Activated CD4-positive, alpha-beta T cell treated with anti-CD3 and anti-CD28 coated beads, Interleukin-2, Interleukin-6, amounts not matched to agents 100 ng/mL and 50 ng/mL, durations not matched to agents 16 hours and 8 hours (primary cell): ENCODE data around the gene MAST1.
A peak's percentile ranks its signal among the peaks of the same experiment; 100 is the strongest.
"Not testable (repeated sequence)": the region's sequence is repeated elsewhere in the genome, so short reads cannot be mapped to it uniquely, and the experiment has no call there.

ENCODE experiments used
- DNase-seq: peaks from one replicate; pipeline ENCODE4 v3.0.0-alpha.2; 2020

The MAST1 gene

DNA sequence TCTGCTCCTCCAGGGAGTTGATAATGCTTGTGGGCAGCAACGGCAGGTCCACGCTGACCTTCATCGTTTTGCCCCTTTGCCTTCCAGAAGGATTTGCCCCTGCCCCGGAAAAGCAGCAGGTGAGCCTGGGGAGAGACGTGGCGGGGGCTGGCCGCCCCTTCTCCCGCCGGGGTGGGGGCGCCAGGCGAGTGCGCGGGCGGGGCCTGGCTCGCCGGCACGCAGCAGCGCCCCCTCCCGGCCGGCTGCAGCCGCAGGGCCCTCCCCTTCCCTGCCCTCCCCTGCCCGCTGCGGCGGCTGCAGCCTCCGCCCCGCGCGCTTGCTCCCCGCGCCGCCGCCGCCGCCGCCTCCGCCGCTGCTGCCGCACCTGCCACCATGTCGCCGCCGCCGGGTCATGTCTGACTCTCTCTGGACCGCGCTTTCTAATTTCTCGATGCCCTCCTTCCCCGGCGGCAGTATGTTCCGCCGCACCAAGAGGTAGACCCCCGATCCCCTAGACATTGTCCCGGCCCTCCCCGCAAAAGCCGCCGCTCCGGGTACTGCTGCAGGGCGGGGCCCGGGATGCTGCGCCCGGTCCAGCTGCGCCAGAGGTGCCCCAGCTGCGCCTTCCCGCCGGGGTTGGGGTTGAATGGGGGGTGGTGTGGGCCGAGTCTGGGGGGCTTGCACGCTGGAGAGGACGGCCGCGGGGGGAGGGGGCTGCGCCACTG, at the start of gene MAST1:
Gene MAST1 (plus strand): TSS at position 334 of the 704 bp plus-strand sequence. CDS start 58 bp downstream, at position 392.
- DNase-seq: peak; percentile 66

DNA sequence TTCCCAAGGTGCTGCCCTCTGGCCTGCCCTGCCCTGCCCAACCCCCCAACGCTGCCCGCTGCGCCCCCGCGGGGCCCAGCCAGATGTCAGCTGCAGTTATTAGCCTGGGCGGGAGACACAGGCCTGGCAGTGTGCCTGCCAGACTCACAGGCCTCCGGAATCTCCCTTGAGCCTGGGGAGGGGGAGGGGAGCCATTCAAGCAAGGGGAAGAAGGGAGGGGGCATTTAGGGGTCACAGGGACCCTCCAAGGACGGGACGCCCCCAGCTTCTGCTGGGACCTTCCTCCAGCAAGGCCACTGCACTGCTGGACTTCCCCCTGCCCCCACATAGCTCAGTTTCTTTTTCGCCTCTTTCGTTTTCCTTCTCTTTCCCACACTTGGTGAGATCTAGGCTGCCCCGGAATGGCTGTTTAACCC, 49.6 kb upstream of the MAST1 start:
- DNase-seq: peak; percentile 69

DNA sequence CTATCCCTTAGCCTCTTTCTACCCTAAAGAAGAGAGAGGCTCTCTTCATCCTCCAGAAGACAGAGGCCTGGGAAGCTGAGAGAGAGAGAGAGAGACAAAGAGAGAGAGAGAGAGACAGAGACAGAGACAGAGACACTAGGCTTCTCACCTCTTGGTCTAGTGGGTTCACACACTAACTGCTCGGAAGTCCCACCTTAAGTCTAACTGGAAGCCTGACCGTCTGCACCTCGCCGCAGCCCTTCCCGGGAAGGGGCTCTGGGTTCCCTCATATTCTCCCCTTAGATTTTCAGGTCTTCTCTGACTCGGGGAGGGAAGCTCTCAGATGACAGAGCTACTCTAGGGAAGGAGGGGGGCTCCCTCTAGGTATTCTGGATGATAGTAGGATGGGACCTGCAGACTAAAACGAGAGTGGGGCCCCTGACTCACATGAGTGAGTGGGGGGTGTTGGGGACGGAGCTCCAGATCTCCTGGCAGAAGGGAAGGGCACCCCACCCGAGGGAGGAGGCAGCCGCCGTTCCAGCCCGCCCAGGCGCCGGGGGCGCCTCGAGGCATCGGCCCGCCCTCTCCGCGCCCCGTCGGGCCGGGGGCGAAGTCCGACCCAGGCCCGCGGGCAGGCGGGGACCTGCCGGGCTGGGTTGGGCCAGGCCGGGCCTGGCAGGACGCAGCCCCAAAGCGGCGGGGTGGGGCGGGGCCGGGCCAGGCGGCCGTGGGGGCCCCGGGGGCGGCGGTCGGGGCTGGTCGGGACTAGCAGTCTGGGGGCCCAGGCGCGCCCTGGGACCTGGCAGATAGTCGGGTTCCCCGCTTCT, 49.0 kb upstream of the MAST1 start:
- peak; percentile 41 for DNase-seq

DNA sequence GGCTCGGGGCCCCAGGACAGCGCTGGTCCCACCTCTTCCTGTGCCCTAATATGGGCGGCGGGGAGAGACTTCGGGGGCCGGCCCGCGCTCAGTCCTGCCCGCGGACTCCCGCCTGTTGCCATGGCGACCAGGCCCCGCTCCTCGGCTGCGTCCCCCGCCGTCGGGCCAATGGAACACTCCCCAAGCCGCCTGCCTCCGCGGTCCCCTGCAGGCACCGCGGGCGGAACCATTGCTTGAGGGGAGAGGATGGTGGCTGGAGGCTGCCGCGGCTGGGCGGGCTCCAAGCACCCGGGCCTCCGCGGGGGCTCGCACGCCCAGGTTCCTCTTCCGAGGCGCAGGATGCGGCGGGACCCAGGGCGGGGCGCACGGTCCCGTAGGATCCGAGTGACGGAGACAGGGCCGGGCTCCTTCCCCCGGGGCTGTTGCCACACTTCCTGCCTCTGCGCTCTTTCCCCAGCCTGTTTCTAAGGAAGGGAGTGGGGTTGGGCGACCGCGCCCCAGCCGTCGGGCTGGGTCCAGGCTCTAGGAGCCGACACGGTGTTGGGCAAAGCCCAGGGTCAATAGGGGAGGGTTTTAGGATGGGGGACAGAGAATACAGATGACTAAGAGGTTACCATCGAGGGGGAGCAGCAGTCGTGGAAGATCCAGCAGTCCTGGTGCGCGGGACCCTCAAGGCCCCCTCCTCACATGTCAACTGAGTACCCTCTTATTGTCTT, 48.3 kb upstream of the MAST1 start:
- DNase-seq: peak; percentile 99

DNA sequence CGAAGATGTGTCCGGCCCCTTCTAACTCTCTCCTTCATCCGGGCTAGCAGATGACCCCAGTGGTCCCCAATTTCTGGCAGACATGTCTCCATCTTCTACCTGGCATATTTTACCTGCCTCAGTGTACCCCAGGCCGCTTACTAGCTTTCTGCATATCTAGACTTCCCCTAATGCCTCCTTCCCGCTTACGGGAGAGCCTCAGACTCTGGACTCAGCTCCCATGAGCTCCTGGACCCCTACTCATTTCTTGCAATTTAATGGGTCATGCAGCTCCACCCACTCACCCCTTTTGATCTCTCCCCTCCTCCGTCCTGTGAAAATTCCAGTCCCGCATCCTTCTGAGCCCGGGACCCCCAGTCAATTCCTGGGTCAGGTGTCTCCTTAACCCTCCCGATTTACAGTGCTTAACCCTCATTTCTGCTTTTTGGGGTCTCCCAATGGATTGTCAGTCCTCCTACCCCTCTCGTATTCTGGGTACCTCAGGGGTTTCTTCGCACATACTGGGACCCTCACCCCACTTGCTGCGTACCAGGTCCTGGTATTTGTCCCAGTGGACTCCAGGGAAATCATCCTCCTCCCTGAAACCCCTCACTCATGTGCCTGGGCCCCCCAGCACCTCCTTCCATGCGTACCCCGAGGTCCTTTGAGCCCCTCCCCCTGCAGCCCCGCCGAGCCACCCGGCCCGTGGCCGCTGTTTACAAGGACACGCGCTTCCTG, 47.5 kb upstream of the MAST1 start:
- peak; percentile 28 for DNase-seq

DNA sequence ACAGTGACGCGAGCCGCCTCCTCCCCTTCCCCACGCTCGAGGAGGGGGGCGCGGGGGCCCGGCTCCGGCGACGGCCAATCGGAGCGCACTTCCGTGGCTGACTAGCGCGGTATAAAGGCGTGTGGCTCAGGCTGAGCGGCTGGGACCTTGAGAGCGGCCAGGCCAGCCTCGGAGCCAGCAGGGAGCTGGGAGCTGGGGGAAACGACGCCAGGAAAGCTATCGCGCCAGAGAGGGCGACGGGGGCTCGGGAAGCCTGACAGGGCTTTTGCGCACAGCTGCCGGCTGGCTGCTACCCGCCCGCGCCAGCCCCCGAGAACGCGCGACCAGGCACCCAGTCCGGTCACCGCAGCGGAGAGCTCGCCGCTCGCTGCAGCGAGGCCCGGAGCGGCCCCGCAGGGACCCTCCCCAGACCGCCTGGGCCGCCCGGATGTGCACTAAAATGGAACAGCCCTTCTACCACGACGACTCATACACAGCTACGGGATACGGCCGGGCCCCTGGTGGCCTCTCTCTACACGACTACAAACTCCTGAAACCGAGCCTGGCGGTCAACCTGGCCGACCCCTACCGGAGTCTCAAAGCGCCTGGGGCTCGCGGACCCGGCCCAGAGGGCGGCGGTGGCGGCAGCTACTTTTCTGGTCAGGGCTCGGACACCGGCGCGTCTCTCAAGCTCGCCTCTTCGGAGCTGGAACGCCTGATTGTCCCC, 46.8 kb upstream of the MAST1 start, which contains the start of gene JUNB:
Gene JUNB (plus strand): TSS at position 142 of the 706 bp plus-strand sequence. CDS start 286 bp downstream, at position 428.
- peak; percentile 99 for DNase-seq

DNA sequence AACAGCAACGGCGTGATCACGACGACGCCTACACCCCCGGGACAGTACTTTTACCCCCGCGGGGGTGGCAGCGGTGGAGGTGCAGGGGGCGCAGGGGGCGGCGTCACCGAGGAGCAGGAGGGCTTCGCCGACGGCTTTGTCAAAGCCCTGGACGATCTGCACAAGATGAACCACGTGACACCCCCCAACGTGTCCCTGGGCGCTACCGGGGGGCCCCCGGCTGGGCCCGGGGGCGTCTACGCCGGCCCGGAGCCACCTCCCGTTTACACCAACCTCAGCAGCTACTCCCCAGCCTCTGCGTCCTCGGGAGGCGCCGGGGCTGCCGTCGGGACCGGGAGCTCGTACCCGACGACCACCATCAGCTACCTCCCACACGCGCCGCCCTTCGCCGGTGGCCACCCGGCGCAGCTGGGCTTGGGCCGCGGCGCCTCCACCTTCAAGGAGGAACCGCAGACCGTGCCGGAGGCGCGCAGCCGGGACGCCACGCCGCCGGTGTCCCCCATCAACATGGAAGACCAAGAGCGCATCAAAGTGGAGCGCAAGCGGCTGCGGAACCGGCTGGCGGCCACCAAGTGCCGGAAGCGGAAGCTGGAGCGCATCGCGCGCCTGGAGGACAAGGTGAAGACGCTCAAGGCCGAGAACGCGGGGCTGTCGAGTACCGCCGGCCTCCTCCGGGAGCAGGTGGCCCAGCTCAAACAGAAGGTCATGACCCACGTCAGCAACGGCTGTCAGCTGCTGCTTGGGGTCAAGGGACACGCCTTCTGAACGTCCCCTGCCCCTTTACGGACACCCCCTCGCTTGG, 46.1 kb upstream of the MAST1 start:
- DNase-seq: peak; percentile 87

DNA sequence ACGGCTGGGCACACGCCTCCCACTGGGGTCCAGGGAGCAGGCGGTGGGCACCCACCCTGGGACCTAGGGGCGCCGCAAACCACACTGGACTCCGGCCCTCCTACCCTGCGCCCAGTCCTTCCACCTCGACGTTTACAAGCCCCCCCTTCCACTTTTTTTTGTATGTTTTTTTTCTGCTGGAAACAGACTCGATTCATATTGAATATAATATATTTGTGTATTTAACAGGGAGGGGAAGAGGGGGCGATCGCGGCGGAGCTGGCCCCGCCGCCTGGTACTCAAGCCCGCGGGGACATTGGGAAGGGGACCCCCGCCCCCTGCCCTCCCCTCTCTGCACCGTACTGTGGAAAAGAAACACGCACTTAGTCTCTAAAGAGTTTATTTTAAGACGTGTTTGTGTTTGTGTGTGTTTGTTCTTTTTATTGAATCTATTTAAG, 45.4 kb upstream of the MAST1 start:
- DNase-seq: no peak

DNA sequence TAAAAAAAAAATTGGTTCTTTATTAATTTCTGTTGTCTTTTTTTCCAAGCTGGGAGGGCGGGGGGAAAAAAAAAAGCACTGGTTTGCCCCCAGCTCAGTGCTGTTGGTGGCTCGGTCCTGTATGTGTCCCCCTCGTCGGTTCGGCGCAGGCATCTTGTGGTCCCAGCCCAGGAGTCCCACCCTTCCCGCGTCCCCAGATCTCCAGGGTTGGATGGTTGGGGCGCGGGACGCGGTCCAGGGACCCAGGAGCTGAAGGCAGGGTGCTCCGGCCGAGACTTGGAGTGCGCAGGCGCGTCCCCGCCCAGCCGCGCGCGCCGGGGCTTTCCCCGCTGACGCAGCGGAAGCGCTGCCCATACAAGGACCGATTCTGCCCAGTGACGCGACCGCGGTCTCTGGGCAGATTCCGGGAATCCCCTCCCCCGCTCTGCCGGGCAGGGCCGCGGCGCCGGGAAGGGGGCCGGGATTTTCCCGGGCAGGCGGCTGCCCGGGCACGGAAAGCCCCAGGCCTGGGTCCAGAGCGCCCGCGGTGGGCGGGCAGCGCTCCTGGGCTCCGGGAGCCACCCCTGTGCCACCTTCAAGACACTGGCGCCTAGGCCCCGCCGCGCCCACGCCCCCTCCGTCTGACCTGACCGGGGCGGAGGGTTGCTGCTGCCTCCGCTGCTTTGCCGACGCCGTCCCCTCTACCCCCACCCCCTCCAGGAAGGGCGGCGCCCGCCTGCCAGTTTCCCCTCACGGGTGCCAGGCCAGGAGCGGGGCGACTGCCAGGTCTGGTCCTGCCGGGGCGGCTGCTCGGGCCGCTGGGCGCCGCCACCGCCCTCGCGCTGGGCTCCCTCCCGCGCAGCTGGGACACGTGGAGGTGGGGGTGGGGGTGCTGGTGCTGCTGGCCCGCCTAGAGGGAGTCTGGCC, 44.8 kb upstream of the MAST1 start:
- peak; percentile 97 for DNase-seq

DNA sequence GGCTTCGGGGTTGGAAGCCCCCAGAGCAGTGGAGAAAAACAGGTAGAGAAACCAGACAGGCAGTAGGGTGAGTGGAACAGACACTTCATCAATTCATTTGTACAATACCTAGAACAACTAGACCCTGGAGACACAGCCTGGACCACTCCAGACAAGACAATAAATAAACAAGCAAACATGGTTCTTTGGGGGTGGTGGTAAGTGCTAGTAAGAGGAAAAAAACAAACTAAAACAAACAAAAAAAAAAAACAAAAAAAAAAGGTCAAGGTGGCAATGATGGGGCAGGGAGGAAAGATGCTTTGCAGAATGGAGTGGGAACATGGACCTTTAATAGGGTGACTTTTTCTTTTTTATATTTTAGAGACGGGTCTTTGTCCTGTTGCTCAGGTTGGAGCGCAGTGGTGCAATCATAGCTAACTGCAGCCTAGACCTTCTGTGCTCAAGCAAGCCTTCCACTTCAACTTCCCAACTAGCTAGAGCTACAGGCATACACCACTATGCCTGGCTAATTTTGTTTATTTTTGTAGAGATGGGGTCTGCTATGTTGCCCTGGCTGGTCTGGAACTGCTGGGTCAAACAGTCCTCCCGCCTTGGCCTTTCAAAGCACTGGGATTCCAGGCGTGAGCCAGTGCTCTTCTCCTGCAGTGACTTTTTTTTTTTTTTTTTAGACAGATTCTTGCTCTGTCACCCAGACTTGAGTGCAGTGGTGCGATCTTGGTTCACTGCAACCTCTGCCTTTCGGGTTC, 43.9 kb upstream of the MAST1 start:
- peak; percentile 41 for DNase-seq

DNA sequence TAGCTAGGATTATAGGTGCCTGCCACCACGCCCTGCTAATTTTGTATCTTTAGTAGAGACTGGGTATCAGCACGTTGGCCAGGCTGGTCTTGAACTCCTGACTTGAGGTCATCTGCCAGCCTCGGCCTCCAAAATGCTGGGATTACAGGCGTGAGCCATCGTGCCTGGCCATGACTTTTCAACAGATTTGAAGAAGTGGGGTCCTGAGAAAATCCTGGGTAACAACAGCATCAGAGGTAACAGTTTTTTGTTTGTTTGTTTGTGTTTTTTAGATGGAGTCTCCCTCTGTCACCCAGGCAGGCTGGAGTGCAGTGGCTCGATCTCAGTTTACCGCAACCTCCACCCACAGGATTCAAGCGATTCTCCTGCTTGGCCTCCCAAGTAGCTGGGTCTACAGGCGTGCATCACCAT, 43.3 kb upstream of the MAST1 start:
- DNase-seq: no peak

DNA sequence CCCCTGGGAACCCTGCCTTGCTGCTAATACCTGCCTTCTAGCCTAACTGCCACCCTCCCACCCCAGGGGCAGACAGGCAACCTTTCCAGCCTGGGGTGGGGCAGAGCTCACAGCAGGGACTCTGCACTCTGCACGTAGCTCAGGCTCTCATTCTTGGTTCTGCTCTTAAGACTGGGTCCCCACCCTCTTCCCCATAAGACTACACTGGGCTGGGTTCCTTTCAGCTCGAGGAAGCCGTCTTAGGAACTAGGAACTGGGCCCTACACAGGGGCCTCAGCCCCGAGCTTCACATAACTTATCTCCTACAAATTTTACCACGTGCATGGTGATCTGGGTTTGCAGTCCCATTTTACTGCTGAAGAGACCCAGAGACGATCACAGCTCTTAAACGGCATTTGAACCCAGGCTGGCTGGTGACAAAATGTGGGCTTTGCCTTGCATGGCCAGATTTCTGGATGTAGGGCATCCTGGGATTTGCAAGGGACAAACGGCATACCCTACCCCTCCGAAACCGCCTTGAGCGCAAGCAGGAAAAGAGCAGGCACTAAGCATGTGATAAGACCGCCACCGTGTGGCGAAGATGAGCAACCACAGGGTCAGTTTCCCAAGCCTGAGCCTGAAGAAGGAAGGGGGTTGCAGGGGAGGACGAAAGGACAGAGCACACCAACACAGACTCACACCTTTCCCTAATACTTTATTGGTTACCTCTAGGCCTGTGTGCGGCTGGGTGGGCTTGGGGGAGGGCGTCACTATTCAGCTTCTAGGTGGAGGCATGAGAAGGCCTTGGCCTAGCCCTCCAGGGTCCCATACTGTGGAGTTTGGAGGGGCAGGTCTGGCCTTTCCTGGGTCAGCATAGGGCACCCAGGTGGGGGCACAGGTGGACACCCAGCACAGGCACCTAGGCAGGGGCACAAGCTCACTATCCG, 41.9 kb upstream of the MAST1 start:
- peak; percentile 88 for DNase-seq

DNA sequence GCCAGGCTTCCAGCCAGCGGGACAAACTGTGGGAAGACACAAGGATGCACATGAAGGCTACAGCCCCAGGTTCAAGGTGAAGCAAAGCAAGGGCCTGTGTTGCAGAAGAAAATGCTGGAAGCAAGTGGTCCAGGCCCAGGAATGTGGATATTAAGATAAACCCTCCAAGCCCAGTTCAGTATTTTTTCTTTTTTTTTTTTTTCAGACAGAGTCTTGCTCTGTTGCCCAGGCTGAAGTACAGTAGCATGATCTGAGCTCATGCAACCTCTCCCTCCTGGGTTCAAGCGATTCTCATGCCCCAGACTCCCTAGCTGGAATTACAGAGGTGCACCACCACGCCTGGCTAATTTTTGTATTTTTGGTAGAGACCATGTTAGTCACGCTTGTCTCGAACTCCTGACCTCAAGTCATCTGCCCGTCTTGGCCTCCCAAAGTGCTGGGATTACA, 41.2 kb upstream of the MAST1 start:
- DNase-seq: no peak

DNA sequence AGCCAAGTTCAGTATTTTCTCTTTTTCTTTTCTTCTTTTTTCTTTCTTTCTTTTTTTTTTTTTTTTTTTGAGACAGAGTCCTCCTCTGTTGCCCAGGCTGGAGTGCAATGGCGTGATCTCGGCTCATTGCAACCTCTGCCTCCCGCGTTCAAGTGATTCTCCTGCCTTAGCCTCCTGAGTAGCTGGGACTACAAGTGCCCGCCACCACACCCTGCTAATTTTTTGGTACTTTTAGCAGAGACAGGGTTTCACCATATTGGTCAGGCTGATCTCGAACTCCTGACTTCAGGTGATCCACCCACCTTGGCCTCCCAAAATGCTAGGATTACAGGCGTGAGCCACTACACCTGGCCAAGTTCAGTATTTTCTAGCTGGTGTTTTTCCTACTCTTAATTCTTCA, 40.7 kb upstream of the MAST1 start:
- DNase-seq: not testable (repeated sequence)

DNA sequence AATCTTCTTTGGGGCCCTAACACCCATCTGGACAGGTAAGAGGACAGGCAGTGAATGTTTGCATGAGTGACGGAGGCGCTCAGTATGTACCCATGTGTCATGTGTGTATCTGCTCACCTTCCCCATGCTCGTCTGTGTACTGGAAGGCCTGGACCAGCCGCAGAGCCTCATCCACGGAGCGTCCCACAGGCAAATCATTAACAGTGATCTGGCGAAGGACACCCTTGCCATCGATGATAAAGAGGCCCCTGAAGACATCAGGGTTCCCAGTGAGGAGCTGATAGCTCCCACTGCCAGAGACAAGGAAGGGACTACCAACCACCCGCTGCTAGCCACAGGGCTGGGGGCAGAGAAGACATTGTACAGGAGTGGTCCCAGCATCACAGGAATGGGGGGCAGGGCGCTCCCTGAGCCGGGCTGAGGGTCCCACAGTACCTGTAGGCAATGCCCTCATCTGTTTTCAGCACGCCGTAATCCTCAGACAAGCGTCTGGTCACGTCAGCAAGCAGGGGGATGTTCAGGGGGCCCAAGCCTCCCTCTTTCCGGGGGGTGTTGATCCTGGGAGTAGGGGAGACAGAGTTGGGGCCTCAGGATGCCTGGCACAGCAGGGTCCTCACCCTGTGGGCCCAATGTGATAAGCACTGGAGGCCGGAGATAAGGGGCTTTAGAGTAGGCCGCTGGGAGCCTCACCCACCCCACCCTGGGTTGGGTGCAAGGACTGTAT, 38.4 kb upstream of the MAST1 start:
- DNase-seq: no peak

DNA sequence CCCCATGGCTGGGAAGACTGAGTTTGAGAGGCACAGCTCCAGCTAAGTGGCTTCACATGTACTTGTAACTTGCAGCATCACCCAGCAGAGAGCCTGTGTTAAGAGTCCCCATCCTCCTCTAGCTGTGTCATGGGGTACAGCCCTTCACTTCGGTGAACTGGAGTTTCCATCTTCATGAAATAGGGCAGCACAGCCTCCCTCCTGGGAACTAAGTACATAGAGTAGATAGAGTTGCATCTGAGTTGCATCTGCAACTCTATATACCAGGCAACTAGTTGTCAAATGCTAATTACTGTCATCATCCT, 37.9 kb upstream of the MAST1 start:
- no peak for DNase-seq

DNA sequence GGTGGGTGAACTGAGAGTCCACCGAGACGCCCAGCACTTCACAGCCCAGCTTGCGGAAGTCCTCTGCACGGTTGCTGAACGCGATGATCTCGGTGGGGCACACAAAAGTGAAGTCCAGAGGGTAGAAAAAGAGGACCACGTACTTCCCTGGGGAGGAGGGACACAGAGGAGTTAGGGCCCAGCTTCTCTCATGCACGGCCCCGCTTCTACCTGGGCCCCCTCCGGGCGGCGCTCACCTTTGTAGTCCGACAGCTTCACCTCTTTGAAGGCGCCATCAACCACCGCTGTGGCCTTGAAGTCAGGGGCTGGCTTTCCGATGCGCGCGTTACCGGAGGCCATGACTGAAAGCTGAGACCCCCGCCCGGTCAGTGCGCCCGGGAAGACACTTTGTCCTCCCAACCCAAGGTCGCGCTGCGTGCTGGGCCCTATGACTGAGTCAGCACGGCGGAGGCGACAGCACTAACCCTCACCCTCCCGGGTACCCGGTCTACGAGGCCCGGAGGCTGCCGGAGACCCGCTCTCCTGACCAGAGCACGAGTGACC, 37.3 kb upstream of the MAST1 start:
- DNase-seq: peak; percentile 37
